GM19328 (cell line): Measurements from ENCODE around the gene RHOA.
"Not testable (repeated sequence)": the region's sequence is repeated elsewhere in the genome, so short reads cannot be mapped to it uniquely, and the experiment has no call there.

Experiments
- ATAC-seq: cut with Tn5 transposase; IDR thresholded peaks from one replicate; pipeline ENCODE4 v1.9.1; 2021; ENCODE audit warnings: mild to moderate bottlenecking, moderate library complexity; ENCODE audit not compliant: unreplicated experiment

The RHOA gene

GRCh38 chr3:49333091-49333490 lies 78.7 kb downstream of the RHOA start:
- ATAC-seq = no peak

GRCh38 chr3:49329186-49329585 lies 82.6 kb downstream of the RHOA start:
- ATAC-seq = no peak

GRCh38 chr3:49328350-49328749 lies 83.4 kb downstream of the RHOA start:
- not testable (repeated sequence) for ATAC-seq

- no peak for ATAC-seq
Observed at GRCh38 chr3:49327485-49327884, 84.3 kb downstream of the RHOA start.

GRCh38 chr3:49324768-49325167 lies 87.0 kb downstream of the RHOA start:
- no peak for ATAC-seq

- no peak for ATAC-seq
Observed at GRCh38 chr3:49316696-49317457, 94.9 kb downstream of the RHOA start.

- ATAC-seq = no peak
Observed at GRCh38 chr3:49313896-49314688, 97.7 kb downstream of the RHOA start.

GRCh38 chr3:49311283-49311682 lies 100.5 kb downstream of the RHOA start:
- no peak for ATAC-seq

GRCh38 chr3:49310677-49311076 lies 101.1 kb downstream of the RHOA start:
- ATAC-seq = no peak
